GM21381 (cell line): ENCODE results near the gene UGGT1.
"Not testable (repeated sequence)": the region's sequence is repeated elsewhere in the genome, so short reads cannot be mapped to it uniquely, and the experiment has no call there.

Source experiments
- ATAC-seq: cut with Tn5 transposase; IDR thresholded peaks from one replicate; pipeline ENCODE4 v1.9.1; 2021; ENCODE audit warnings: mild to moderate bottlenecking, moderate library complexity; ENCODE audit not compliant: unreplicated experiment

The UGGT1 gene

GRCh38 chr2:128169933-128170709, 79.1 kb downstream of the UGGT1 start:
- ATAC-seq, result no peak

GRCh38 chr2:128170776-128171175, 79.8 kb downstream of the UGGT1 start:
- no peak for ATAC-seq

GRCh38 chr2:128172191-128172590, 81.2 kb downstream of the UGGT1 start:
- no peak for ATAC-seq

GRCh38 chr2:128174067-128174466, 83.1 kb downstream of the UGGT1 start:
- not testable (repeated sequence) for ATAC-seq

GRCh38 chr2:128177315-128177714, 86.3 kb downstream of the UGGT1 start:
- no peak for ATAC-seq

GRCh38 chr2:128178149-128178649, 87.2 kb downstream of the UGGT1 start:
- ATAC-seq, result no peak

GRCh38 chr2:128178650-128179460, 87.9 kb downstream of the UGGT1 start:
- peak; percentile 61 for ATAC-seq

- ATAC-seq, result no peak
These were observed 88.4 kb downstream of the UGGT1 start for GRCh38 chr2:128179461-128179755.

- ATAC-seq, result no peak
These were observed 89.0 kb downstream of the UGGT1 start for GRCh38 chr2:128180031-128180430.

GRCh38 chr2:128185576-128185975, 94.6 kb downstream of the UGGT1 start:
- ATAC-seq, result no peak

GRCh38 chr2:128187032-128187654, 96.1 kb downstream of the UGGT1 start:
- ATAC-seq, result no peak

GRCh38 chr2:128195435-128195984, 104.5 kb downstream of the UGGT1 start:
- no peak for ATAC-seq

- ATAC-seq, result no peak
These were observed 105.0 kb downstream of the UGGT1 start for GRCh38 chr2:128196026-128196425.

- no peak for ATAC-seq
These were observed 105.5 kb downstream of the UGGT1 start for GRCh38 chr2:128196471-128196931.

GRCh38 chr2:128197059-128197458, 106.1 kb downstream of the UGGT1 start:
- no peak for ATAC-seq

GRCh38 chr2:128198656-128199055, 107.7 kb downstream of the UGGT1 start:
- ATAC-seq, result no peak

- no peak for ATAC-seq
These were observed 108.1 kb downstream of the UGGT1 start for GRCh38 chr2:128199141-128199540.

- no peak for ATAC-seq
These were observed 111.8 kb downstream of the UGGT1 start for GRCh38 chr2:128202791-128203190.

- ATAC-seq, result no peak
These were observed 115.2 kb downstream of the UGGT1 start for GRCh38 chr2:128206245-128206644.

GRCh38 chr2:128208023-128208422, 117.0 kb downstream of the UGGT1 start:
- ATAC-seq, result no peak

GRCh38 chr2:128208631-128209324, 117.8 kb downstream of the UGGT1 start:
- not testable (repeated sequence) for ATAC-seq
